HepG2 (cell line): ENCODE measurements around the gene PLG. TPM values are rescaled to one million over a fixed set of nuclear protein-coding genes. Genes with fewer than 3 reads are reported as not detected.

Source experiments
- CBFB ChIP-seq: sonication (generic); formaldehyde crosslinking; IDR thresholded peaks from 2 replicates; pipeline ENCODE4 v1.4.0; 2020; ENCODE audit warnings: missing genetic modification reagents
- CCAR2 ChIP-seq: fragments of 200-400 bp; formaldehyde crosslinking; optimal IDR thresholded peaks from 2 replicates; pipeline ENCODE3; 2018; ENCODE audit warnings: low read depth, mild to moderate bottlenecking, low read length, moderate library complexity
- FOXA3 ChIP-seq: IDR thresholded peaks from 2 replicates; pipeline ENCODE4 v1.6.1; 2016; ENCODE audit warnings: missing genetic modification reagents, missing compliant biosample characterization
- MBD4 ChIP-seq: IDR thresholded peaks from 2 replicates; pipeline ENCODE4 v1.6.1; 2012; ENCODE audit warnings: low read length, inconsistent platforms, borderline replicate concordance
- NAIF1 ChIP-seq: sonication (generic); formaldehyde crosslinking; IDR thresholded peaks from 2 replicates; pipeline ENCODE4 v1.5.0; 2020; ENCODE audit warnings: mild to moderate bottlenecking, missing genetic modification reagents, borderline replicate concordance
- NCOA1 ChIP-seq: sonication (generic); formaldehyde crosslinking; IDR thresholded peaks from 2 replicates; pipeline ENCODE4 v1.9.0; 2021; ENCODE audit warnings: missing genetic modification reagents
- NFIC ChIP-seq: IDR thresholded peaks from 2 replicates; pipeline ENCODE4 v1.6.1; 2012; ENCODE audit warnings: mild to moderate bottlenecking, low read length, inconsistent platforms
- NKX3-1 ChIP-seq: sonication (generic); formaldehyde crosslinking; IDR thresholded peaks from 2 replicates; pipeline ENCODE4 v1.5.0; 2020; ENCODE audit warnings: missing genetic modification reagents
- PBX2 ChIP-seq: IDR thresholded peaks from 2 replicates; pipeline ENCODE4 v1.6.1; 2016; ENCODE audit warnings: control low read depth
- PHF8 ChIP-seq: sonication (generic); formaldehyde crosslinking; IDR thresholded peaks from 2 replicates; pipeline ENCODE4 v1.5.0; 2020; ENCODE audit warnings: missing genetic modification reagents
- RARA ChIP-seq: IDR thresholded peaks from 2 replicates; pipeline ENCODE4 v1.6.1; 2016; ENCODE audit warnings: missing genetic modification reagents, missing compliant biosample characterization
- REL ChIP-seq: sonication (generic); formaldehyde crosslinking; conservative IDR thresholded peaks from 2 replicates; pipeline ENCODE4 v1.8.0; 2022; ENCODE audit warnings: mild to moderate bottlenecking, missing genetic modification reagents, moderate library complexity
- TCF12 ChIP-seq, 2 experiments: fragments of 450-650 bp in 1 of 2; sonication (generic) in 1 of 2; formaldehyde crosslinking in 1 of 2; IDR thresholded peaks; 2 replicates each; pipeline versions ENCODE4 v1.6.1 to v1.8.0; 2017 to 2022; ENCODE audit warnings: antibody characterized with exemption in 1 of 2, mild to moderate bottlenecking in 1 of 2, missing genetic modification reagents in 1 of 2, moderate library complexity in 1 of 2
- YY1 ChIP-seq: IDR thresholded peaks from 2 replicates; pipeline ENCODE4 v1.6.1; 2011; ENCODE audit warnings: low read length, low read depth, moderate library complexity, mild to moderate bottlenecking; ENCODE audit not compliant: insufficient read depth, insufficient replicate concordance
- ZIK1 ChIP-seq: sonication (generic); formaldehyde crosslinking; IDR thresholded peaks from 2 replicates; pipeline ENCODE4 v1.5.0; 2020; ENCODE audit warnings: mild to moderate bottlenecking, low read depth, missing genetic modification reagents, borderline replicate concordance
- ZNF160 ChIP-seq: sonication (generic); formaldehyde crosslinking; IDR thresholded peaks from 2 replicates; pipeline ENCODE4 v1.8.0; 2022; ENCODE audit warnings: mild to moderate bottlenecking, inconsistent platforms, missing genetic modification reagents
- ZNF264 ChIP-seq: sonication (generic); formaldehyde crosslinking; IDR thresholded peaks from 2 replicates; pipeline ENCODE4 v1.4.0; 2020; ENCODE audit warnings: missing genetic modification reagents
- ZNF335 ChIP-seq: sonication (generic); formaldehyde crosslinking; IDR thresholded peaks from 2 replicates; pipeline ENCODE4 v1.4.0; 2020; ENCODE audit warnings: missing genetic modification reagents
- ZNF564 ChIP-seq: sonication (generic); formaldehyde crosslinking; IDR thresholded peaks from 2 replicates; pipeline ENCODE4 v1.8.1; 2023; ENCODE audit warnings: mild to moderate bottlenecking, missing genetic modification reagents
- ZNF660 ChIP-seq: sonication (generic); formaldehyde crosslinking; IDR thresholded peaks from 2 replicates; pipeline ENCODE4 v1.5.1; 2020; ENCODE audit warnings: mild to moderate bottlenecking, low read depth, missing genetic modification reagents, borderline replicate concordance
- ZNF672 ChIP-seq: sonication (generic); formaldehyde crosslinking; IDR thresholded peaks from 2 replicates; pipeline ENCODE4 v1.8.1; 2022; ENCODE audit warnings: missing genetic modification reagents
- ZNF766 ChIP-seq: sonication (generic); formaldehyde crosslinking; IDR thresholded peaks from 2 replicates; pipeline ENCODE4 v1.5.0; 2020; ENCODE audit warnings: missing genetic modification reagents, borderline replicate concordance
- ZNF784 ChIP-seq: sonication (generic); formaldehyde crosslinking; IDR thresholded peaks from 2 replicates; pipeline ENCODE4 v1.5.1; 2020; ENCODE audit warnings: missing genetic modification reagents, mild to moderate bottlenecking, borderline replicate concordance
- ZSCAN30 ChIP-seq: sonication (generic); formaldehyde crosslinking; IDR thresholded peaks from 2 replicates; pipeline ENCODE4 v1.5.0; 2020; ENCODE audit warnings: mild to moderate bottlenecking, missing genetic modification reagents
- polyA plus RNA-seq, 8 experiments: library from polyadenylated mRNA; depleted of rRNA in 3 of 8; stranded (reverse) in 7 of 8; unstranded in 1 of 8; fragments of >200 nt; fragmentation: Illumina TruSeq in 4 of 8; extraction: Trizol in 4 of 8; gene quantifications; 2 replicates each; pipeline versions ENCODE4 v1.2.1 to v1.2.3, GENCODE V29; 2011 to 2016; ENCODE audit warnings: low read depth in 4 of 8, missing spikeins in 1 of 8, mixed read lengths in 1 of 8; ENCODE audit not compliant: insufficient read depth in 1 of 8
- total RNA-seq, 5 experiments: library from RNA; depleted of rRNA; stranded (reverse); fragments of >200 nt; fragmentation: Illumina TruSeq; extraction: Trizol; gene quantifications; 2 replicates each; pipeline ENCODE4 v1.2.3, GENCODE V29; 2016; ENCODE audit warnings: low read depth in 1 of 5
- TF ChIP-seq, protein P1 (sequence below): sonication (generic); formaldehyde crosslinking; IDR thresholded peaks from 2 replicates; pipeline ENCODE4 v1.8.1; 2023; ENCODE audit warnings: mild to moderate bottlenecking, missing genetic modification reagents
- TF ChIP-seq, protein P2 (sequence below): sonication (generic); formaldehyde crosslinking; IDR thresholded peaks from 2 replicates; pipeline ENCODE4 v1.5.0; 2020; ENCODE audit warnings: mild to moderate bottlenecking, missing genetic modification reagents

The PLG gene
- total and polyA plus RNA-seq, 2 of the 13 experiments (the other 11 are each of a cell fraction or from before 2014, with no cell fraction given), result 1.7 to 10.7 TPM

GRCh38 chr6:160766989-160767646 is 65.1 kb downstream of the PLG start (continued):
- TF ChIP-seq REL (CRISPR knock-in tag) (no peak), ZNF564 (no peak), ZNF264 (CRISPR knock-in tag) (no peak), NAIF1 (CRISPR knock-in tag) (no peak), ZNF335 (CRISPR knock-in tag) (no peak), PHF8 (no peak), NFIC (no peak), ZNF784 (CRISPR knock-in tag) (0 out of 2 replicates have a peak, but pooled peaks have one; percentile 36), ZNF160 (CRISPR knock-in tag) (no peak), ZIK1 (CRISPR knock-in tag) (0 out of 2 replicates have a peak, but pooled peaks have one; percentile 42), MBD4 (no peak), FOXA3 (CRISPR knock-in tag) (no peak), YY1 (no peak), NCOA1 (CRISPR knock-in tag) (no peak), PBX2 (no peak), NKX3-1 (CRISPR knock-in tag) (no peak), TCF12 (IDR thresholded peaks at IDR 0.05) (no peak), TCF12 (CRISPR knock-in tag; IDR thresholded peaks at IDR 0.05) (no peak), ZNF660 (no peak), ZNF672 (CRISPR knock-in tag) (no peak), ZSCAN30 (CRISPR knock-in tag) (no peak), RARA (no peak), ZNF766 (CRISPR knock-in tag) (no peak), CCAR2 (no peak), CBFB (CRISPR knock-in tag) (no peak)
- TF ChIP-seq, protein P1, sequence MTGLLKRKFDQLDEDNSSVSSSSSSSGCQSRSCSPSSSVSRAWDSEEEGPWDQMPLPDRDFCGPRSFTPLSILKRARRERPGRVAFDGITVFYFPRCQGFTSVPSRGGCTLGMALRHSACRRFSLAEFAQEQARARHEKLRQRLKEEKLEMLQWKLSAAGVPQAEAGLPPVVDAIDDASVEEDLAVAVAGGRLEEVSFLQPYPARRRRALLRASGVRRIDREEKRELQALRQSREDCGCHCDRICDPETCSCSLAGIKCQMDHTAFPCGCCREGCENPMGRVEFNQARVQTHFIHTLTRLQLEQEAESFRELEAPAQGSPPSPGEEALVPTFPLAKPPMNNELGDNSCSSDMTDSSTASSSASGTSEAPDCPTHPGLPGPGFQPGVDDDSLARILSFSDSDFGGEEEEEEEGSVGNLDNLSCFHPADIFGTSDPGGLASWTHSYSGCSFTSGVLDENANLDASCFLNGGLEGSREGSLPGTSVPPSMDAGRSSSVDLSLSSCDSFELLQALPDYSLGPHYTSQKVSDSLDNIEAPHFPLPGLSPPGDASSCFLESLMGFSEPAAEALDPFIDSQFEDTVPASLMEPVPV, result no peak
- TF ChIP-seq, protein P2, sequence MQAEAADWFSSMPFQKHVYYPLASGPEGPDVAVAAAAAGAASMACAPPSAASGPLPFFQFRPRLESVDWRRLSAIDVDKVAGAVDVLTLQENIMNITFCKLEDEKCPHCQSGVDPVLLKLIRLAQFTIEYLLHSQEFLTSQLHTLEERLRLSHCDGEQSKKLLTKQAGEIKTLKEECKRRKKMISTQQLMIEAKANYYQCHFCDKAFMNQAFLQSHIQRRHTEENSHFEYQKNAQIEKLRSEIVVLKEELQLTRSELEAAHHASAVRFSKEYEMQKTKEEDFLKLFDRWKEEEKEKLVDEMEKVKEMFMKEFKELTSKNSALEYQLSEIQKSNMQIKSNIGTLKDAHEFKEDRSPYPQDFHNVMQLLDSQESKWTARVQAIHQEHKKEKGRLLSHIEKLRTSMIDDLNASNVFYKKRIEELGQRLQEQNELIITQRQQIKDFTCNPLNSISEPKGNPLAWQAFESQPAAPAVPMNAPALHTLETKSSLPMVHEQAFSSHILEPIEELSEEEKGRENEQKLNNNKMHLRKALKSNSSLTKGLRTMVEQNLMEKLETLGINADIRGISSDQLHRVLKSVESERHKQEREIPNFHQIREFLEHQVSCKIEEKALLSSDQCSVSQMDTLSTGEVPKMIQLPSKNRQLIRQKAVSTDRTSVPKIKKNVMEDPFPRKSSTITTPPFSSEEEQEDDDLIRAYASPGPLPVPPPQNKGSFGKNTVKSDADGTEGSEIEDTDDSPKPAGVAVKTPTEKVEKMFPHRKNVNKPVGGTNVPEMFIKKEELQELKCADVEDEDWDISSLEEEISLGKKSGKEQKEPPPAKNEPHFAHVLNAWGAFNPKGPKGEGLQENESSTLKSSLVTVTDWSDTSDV, result no peak
